Heart left ventricle (tissue), 16 donors: ENCODE measurements around the gene OR5AK2. TPM values are rescaled to one million over a fixed set of nuclear protein-coding genes. Genes with fewer than 3 reads are reported as not detected.
"Not testable (repeated sequence)": the region's sequence is repeated elsewhere in the genome, so short reads cannot be mapped to it uniquely, and the experiment has no call there.

Experiments used
- ATAC-seq, 4 donors: fragments of 200-7000 bp; cut with Tn5 transposase; one replicate each; pipeline ENCODE4 v1.9.1; 2020 to 2022; ENCODE audit warnings: moderate library complexity in 4 of 4, mild to moderate bottlenecking in 3 of 4, moderate number of reproducible peaks in 1 of 4
- DNase-seq, 5 donors: peaks; one replicate each; pipeline ENCODE4 v3.0.0-alpha.2; 2020
- H3K27ac ChIP-seq, 12 donors: fragments of 200-600 bp; sonication (generic) in 4 of 12; one replicate each; pipeline versions ENCODE4 v1.5.0 to v1.8.0; 2016 to 2022; ENCODE audit warnings: mild to moderate bottlenecking in 2 of 12
- H3K27me3 ChIP-seq, 9 donors: fragments of 200-600 bp; sonication (generic) in 2 of 9; one replicate each; pipeline versions ENCODE4 v1.5.1 to v1.8.0; 2016 to 2022; ENCODE audit warnings: mild to moderate bottlenecking in 3 of 9
- H3K36me3 ChIP-seq, 9 donors: fragments of 200-600 bp; sonication (generic) in 2 of 9; one replicate each; pipeline versions ENCODE4 v1.5.0 to v1.8.0; 2018 to 2022; ENCODE audit warnings: mild to moderate bottlenecking in 2 of 9
- H3K4me1 ChIP-seq, 12 donors: fragments of 200-600 bp; sonication (generic) in 4 of 12; one replicate each; pipeline versions ENCODE4 v1.5.0 to v1.8.0; 2016 to 2022; ENCODE audit warnings: mild to moderate bottlenecking in 3 of 12
- H3K4me3 ChIP-seq, 12 donors: fragments of 200-600 bp; sonication (generic) in 4 of 12; one replicate each; pipeline versions ENCODE4 v1.5.0 to v1.8.0; 2017 to 2022; ENCODE audit warnings: mild to moderate bottlenecking in 9 of 12, moderate library complexity in 4 of 12
- H3K9me3 ChIP-seq, 12 donors: fragments of 200-600 bp; sonication (generic) in 4 of 12; one replicate each; pipeline versions ENCODE4 v1.5.0 to v1.8.0; 2016 to 2022; ENCODE audit warnings: mild to moderate bottlenecking in 1 of 12
- CTCF ChIP-seq, 12 donors: fragments of 200-600 bp; sonication (generic) in 4 of 12; IDR thresholded peaks; one replicate each; pipeline versions ENCODE4 v1.5.0 to v1.8.0; 2018 to 2022; ENCODE audit warnings: antibody characterized with exemption in 12 of 12, mild to moderate bottlenecking in 5 of 12
- POLR2A ChIP-seq, 2 donors: fragments of 450-650 bp; IDR thresholded peaks; one replicate each; pipeline ENCODE4 v1.6.1; 2017; ENCODE audit warnings: antibody characterized with exemption in 2 of 2, mild to moderate bottlenecking in 2 of 2, moderate library complexity in 2 of 2
- WGBS, 4 donors: extraction: QIAGEN DNeasy Blood & Tissue Kit in 2 of 4; methylation state at CpG; one replicate each; pipeline versions ENCODE4 v1.1.5 to v1.1.7; 2013 to 2018; 5-methylcytosine and 5-hydroxymethylcytosine counted together
- intact Hi-C, 10 donors: fragments of 100-400 bp; cut with DNase I; formaldehyde crosslinking; loops; one replicate each; pipeline versions ENCODE4 v1.11.1 to v1.14.2; 2022
- long read RNA-seq, 3 donors: library from polyadenylated mRNA; unstranded; transcript quantifications; one replicate each; pipeline ENCODE4 v2.0.0, GENCODE V29; 2020 to 2021
- polyA plus RNA-seq, 2 donors: library from polyadenylated mRNA; stranded (reverse); fragments of 200-250 nt; gene quantifications; one replicate each; pipeline ENCODE4 v1.2.3, GENCODE V29; 2013
- total RNA-seq, 9 donors: library from RNA; depleted of rRNA in 2 of 9; stranded (reverse); fragments of >200 nt in 2 of 9; fragmentation: NEBNext Ultra II Directional in 3 of 9; extraction: Animal tissue kit (Norgen Biotek cat#: 25700) in 3 of 9; gene quantifications; one replicate each; pipeline versions ENCODE4 v1.1.0 to v1.2.4, GENCODE V29; 2016 to 2023
- donor health status: ischemic (EF 13 %, LVEDD 7.1; RV severe dilation, severe dysfunction).
- donor health status: healthy with polysubstance abuse.
- donor health status: DM: no; HTN: yes; CAD: no.
- donor health status: DM: no; HTN: no; CAD: no.
- donor health status: ischemic (EF 25% LVEDD 6.9; RV normal size, moderate dysfunction).
- donor health status: ischemic (EF 25% LVEDD 5.7; RV mildly dilated, moderate dysfunction).
- donor health status: healthy.
- donor health status: DM: yes; HTN: yes; CAD: no.
- donor health status: ischemic (EF 35%, LVEDD 5.7; RV mildly dilated, moderate dysfunction).
- donor health status: nonischemic (EF 11% LVEDD 7.7; RV severe dilation, severe dysfunction).
- donor health status: DM: yes; HTN: yes; CAD: no.
- donor health status: PGD.
- donor health status: ischemic (EF 29% LVEDD 5.4; RV normal size, mild dysfunction).
- donor health status: nonischemic (EF 23%, LVEDD 6.1; RV moderate dilation, normal function).

The OR5AK2 gene
- total RNA-seq, result not detected
- not detected for polyA plus RNA-seq
- long read RNA-seq, donor 1, result 0 reads
- long read RNA-seq, donor 2, result 0 reads
- long read RNA-seq, donor 3, result 0 reads

- Histone ChIP-seq H3K27ac (no peak within 1 kb of the TSS), H3K4me1 (no peaks in the 10 kb centered on the region), H3K9me3 (peaks cover 0 to 7% (median 0%) of the 10 kb centered on the region in 12 donors), H3K36me3 (no peaks in the 10 kb centered on the region), H3K4me3 (no peak within 1 kb of the TSS), H3K27me3 (no peaks in the 10 kb centered on the region)
- intact Hi-C loops, result loop anchor here in 1 of 10 donors (10.0 kb wide), 1 partner anchor 56 kb away; no protein-coding TSS in a partner anchor
- no peak for TF ChIP-seq POLR2A (IDR thresholded peaks at IDR 0.05)
- no peak for TF ChIP-seq CTCF (IDR thresholded peaks at IDR 0.05)
- DNase-seq (no peak), ATAC-seq (no peak)
- WGBS, 4 donors, result 71 to 85% (median 73%) methylated on average over 1 of the region's 1 CpG
Measured at GRCh38 chr11:56988614-56989013, at the start of gene OR5AK2. TSS of gene OR5AK2 (plus strand) at chr11:56988914. CDS start at chr11:56988914, 0 bp downstream.

- H3K36me3 ChIP-seq, DNase-seq, H3K27ac ChIP-seq, intact Hi-C loops, H3K27me3 ChIP-seq, H3K4me1 ChIP-seq, ATAC-seq, H3K4me3 ChIP-seq: not testable (repeated sequence)
- 78 to 95% (median 86%) methylated on average over 6 to 8 of the region's 8 CpGs for WGBS, 4 donors
- peaks cover 0 to 13% (median 0%) of the 10 kb centered on the region in 12 donors for H3K9me3 ChIP-seq
Measured at GRCh38 chr11:56945526-56945925, 43.2 kb upstream of the OR5AK2 start.

GRCh38 chr11:56948991-56949515 lies 39.7 kb upstream of the OR5AK2 start:
- intact Hi-C loops, result no loop called here
- ATAC-seq, result no peak

GRCh38 chr11:56950510-56950909 lies 38.2 kb upstream of the OR5AK2 start:
- Histone ChIP-seq H3K4me3 (no peak overlapping the region), H3K27me3 (no peaks in the 10 kb centered on the region), H3K4me1 (peaks cover 0 to under 1% (median 0%) of the 10 kb centered on the region in 12 donors), H3K27ac (no peak overlapping the region), H3K36me3 (no peaks in the 10 kb centered on the region), H3K9me3 (peaks cover 0 to 39% (median 15%) of the 10 kb centered on the region in 12 donors)
- 70 to 100% (median 88%) methylated on average over 2 of the region's 2 CpGs for WGBS, 4 donors
- intact Hi-C loops, result loop anchor here in 1 of 10 donors (10.0 kb wide), 1 partner anchor 164 kb away; no protein-coding TSS in a partner anchor
- TF ChIP-seq CTCF (IDR thresholded peaks at IDR 0.05) (peak in 1 of 12 donors; percentile 19), POLR2A (IDR thresholded peaks at IDR 0.05) (no peak)
- no peak for DNase-seq
- ATAC-seq, result no peak

More at GRCh38 chr11:56948991-56949515, 39.7 kb upstream of the OR5AK2 start:
- Histone ChIP-seq H3K36me3 (no peaks in the 10 kb centered on the region), H3K9me3 (peaks cover 0 to 31% (median 11%) of the 10 kb centered on the region in 12 donors), H3K27ac (no peak overlapping the region), H3K4me1 (no peaks in the 10 kb centered on the region), H3K4me3 (no peak overlapping the region), H3K27me3 (no peaks in the 10 kb centered on the region)
- 85 to 90% (median 89%) methylated on average over 2 of the region's 2 CpGs for WGBS, 4 donors
- no peak for DNase-seq
- no peak for TF ChIP-seq CTCF (IDR thresholded peaks at IDR 0.05)
- no peak for TF ChIP-seq POLR2A (IDR thresholded peaks at IDR 0.05)

- not testable (repeated sequence) for H3K27me3 ChIP-seq, H3K4me1 ChIP-seq, DNase-seq, ATAC-seq, H3K36me3 ChIP-seq, H3K27ac ChIP-seq, H3K4me3 ChIP-seq
- peaks cover 0 to 32% (median 11%) of the 10 kb centered on the region in 12 donors for H3K9me3 ChIP-seq
- WGBS, 4 donors, result 99 to 100% (median 100%) methylated on average over 1 of the region's 1 CpG
- intact Hi-C loops, result loop anchor here in 1 of 10 donors (10.0 kb wide), 1 partner anchor 161 kb away; no protein-coding TSS in a partner anchor
Measured at GRCh38 chr11:56953907-56954306, 34.8 kb upstream of the OR5AK2 start.
